HEK293 (cell line): Measurements from ENCODE around the gene MAP3K4.

ENCODE experiments used
- CTCF ChIA-PET: fragments of 350-600 bp; formaldehyde crosslinking; extraction: SDS; loops from one replicate; lab custom pipeline; 2021; ENCODE audit warnings: antibody characterized with exemption; lab: Yijun Ruan, JAX
- POLR2A ChIA-PET: fragments of 300-600 bp; formaldehyde crosslinking; extraction: SDS; loops from one replicate; lab custom pipeline; 2020; ENCODE audit warnings: antibody characterized with exemption, inconsistent platforms; lab: Yijun Ruan, JAX
- H3K27ac ChIP-seq: fragments of 200-500 bp; sonication (Bioruptor generic); 2 replicates; pipeline ENCODE4 v1.5.1; 2014; ENCODE audit warnings: low read depth, low read length, control low read depth, inconsistent platforms; ENCODE audit errors: extremely low read depth
- H3K36me3 ChIP-seq, 2 experiments: fragments of 200-500 bp in 1 of 2; sonication (Bioruptor generic) in 1 of 2; 1 replicate in 1 of 2; 2 replicates in 1 of 2; pipeline ENCODE4 v1.5.1; 2014 to 2017; ENCODE audit warnings: inconsistent platforms in 2 of 2, low read length in 2 of 2; ENCODE audit not compliant: control insufficient read depth in 2 of 2, insufficient read depth in 1 of 2
- H3K4me1 ChIP-seq: fragments of 200-500 bp; sonication (Bioruptor generic); 2 replicates; pipeline ENCODE4 v1.5.1; 2014; ENCODE audit warnings: mild to moderate bottlenecking, low read length, inconsistent platforms; ENCODE audit not compliant: control insufficient read depth, insufficient read depth
- H3K4me3 ChIP-seq: 2 replicates; pipeline ENCODE4 v1.5.1; 2011; ENCODE audit warnings: low read depth, mild to moderate bottlenecking, control low read depth, low read length, moderate library complexity
- H3K9me3 ChIP-seq: fragments of 200-500 bp; sonication (Bioruptor generic); 2 replicates; pipeline ENCODE4 v1.5.1; 2014; ENCODE audit warnings: low read depth, low read length, inconsistent platforms; ENCODE audit not compliant: control insufficient read depth, insufficient read depth
- HOXD13 ChIP-seq: sonication (generic); formaldehyde crosslinking; IDR thresholded peaks from 2 replicates; pipeline ENCODE4 v1.8.0; 2022; ENCODE audit warnings: missing genetic modification reagents, borderline replicate concordance
- KLF9 ChIP-seq: fragments of 450-650 bp; formaldehyde crosslinking; IDR thresholded peaks from 2 replicates; pipeline ENCODE4 v1.5.1; 2016; ENCODE audit warnings: missing biosample characterization, missing genetic modification characterization, low read depth
- OVOL3 ChIP-seq: fragments of 450-650 bp; formaldehyde crosslinking; IDR thresholded peaks from 2 replicates; pipeline ENCODE4 v1.5.1; 2016; ENCODE audit warnings: missing biosample characterization, missing genetic modification characterization
- REST ChIP-seq: fragments of 450-650 bp; formaldehyde crosslinking; IDR thresholded peaks from 2 replicates; pipeline ENCODE4 v1.5.1; 2016; ENCODE audit warnings: missing biosample characterization, missing genetic modification characterization
- ZBTB44 ChIP-seq: fragments of 450-650 bp; IDR thresholded peaks from 2 replicates; pipeline ENCODE4 v1.5.1; 2018; ENCODE audit warnings: missing biosample characterization, mild to moderate bottlenecking, missing genetic modification characterization
- ZBTB48 ChIP-seq: fragments of 450-650 bp; formaldehyde crosslinking; IDR thresholded peaks from 2 replicates; pipeline ENCODE4 v1.5.1; 2016; ENCODE audit warnings: missing biosample characterization, missing genetic modification characterization
- ZNF155 ChIP-seq: fragments of 450-650 bp; formaldehyde crosslinking; IDR thresholded peaks from 2 replicates; pipeline ENCODE4 v1.5.1; 2016; ENCODE audit warnings: missing biosample characterization, missing genetic modification characterization
- ZNF169 ChIP-seq: fragments of 450-650 bp; formaldehyde crosslinking; IDR thresholded peaks from 2 replicates; pipeline ENCODE4 v1.5.1; 2016; ENCODE audit warnings: missing biosample characterization, missing genetic modification characterization
- ZNF202 ChIP-seq: fragments of 450-650 bp; formaldehyde crosslinking; IDR thresholded peaks from 2 replicates; pipeline ENCODE4 v1.5.1; 2016; ENCODE audit warnings: missing biosample characterization, missing genetic modification characterization, borderline replicate concordance
- ZNF274 ChIP-seq, 2 experiments: fragments of 200-500 bp in 1 of 2; fragments of 450-650 bp in 1 of 2; sonication (Bioruptor generic) in 1 of 2; formaldehyde crosslinking in 1 of 2; IDR thresholded peaks; 2 replicates each; pipeline versions ENCODE4 v1.5.1 to v1.6.1; 2014 to 2016; ENCODE audit warnings: borderline replicate concordance in 1 of 2, inconsistent platforms in 1 of 2, low read length in 1 of 2, missing biosample characterization in 1 of 2, missing genetic modification characterization in 1 of 2
- ZNF416 ChIP-seq: fragments of 450-650 bp; formaldehyde crosslinking; IDR thresholded peaks from 2 replicates; pipeline ENCODE4 v1.5.1; 2016; ENCODE audit warnings: missing biosample characterization, missing genetic modification characterization
- ZNF513 ChIP-seq: fragments of 450-650 bp; IDR thresholded peaks from 2 replicates; pipeline ENCODE4 v1.5.1; 2018; ENCODE audit warnings: missing biosample characterization, missing genetic modification characterization
- ZNF544 ChIP-seq: fragments of 450-650 bp; formaldehyde crosslinking; IDR thresholded peaks from 2 replicates; pipeline ENCODE4 v1.5.0; 2017; ENCODE audit warnings: missing biosample characterization, missing genetic modification characterization
- ZNF626 ChIP-seq: fragments of 450-650 bp; sonication (Bioruptor Pico); formaldehyde crosslinking; IDR thresholded peaks from 2 replicates; pipeline ENCODE4 v1.5.1; 2018; ENCODE audit warnings: missing biosample characterization, missing genetic modification characterization, inconsistent platforms
- ZNF701 ChIP-seq: fragments of 450-650 bp; formaldehyde crosslinking; IDR thresholded peaks from 2 replicates; pipeline ENCODE4 v1.5.1; 2016; ENCODE audit warnings: missing biosample characterization, missing genetic modification characterization
- ZNF768 ChIP-seq: fragments of 450-650 bp; formaldehyde crosslinking; IDR thresholded peaks from 2 replicates; pipeline ENCODE4 v1.5.1; 2018; ENCODE audit warnings: missing biosample characterization, mild to moderate bottlenecking, missing genetic modification characterization
- ZNF830 ChIP-seq: fragments of 450-650 bp; IDR thresholded peaks from 2 replicates; pipeline ENCODE4 v1.5.0; 2018; ENCODE audit warnings: missing biosample characterization, missing genetic modification characterization, low read depth, mild to moderate bottlenecking, moderate library complexity
- TF ChIP-seq, protein P1 (sequence below): fragments of 450-650 bp; formaldehyde crosslinking; IDR thresholded peaks from 2 replicates; pipeline ENCODE4 v1.5.1; 2016; ENCODE audit warnings: missing biosample characterization, missing genetic modification characterization

The MAP3K4 gene

DNA sequence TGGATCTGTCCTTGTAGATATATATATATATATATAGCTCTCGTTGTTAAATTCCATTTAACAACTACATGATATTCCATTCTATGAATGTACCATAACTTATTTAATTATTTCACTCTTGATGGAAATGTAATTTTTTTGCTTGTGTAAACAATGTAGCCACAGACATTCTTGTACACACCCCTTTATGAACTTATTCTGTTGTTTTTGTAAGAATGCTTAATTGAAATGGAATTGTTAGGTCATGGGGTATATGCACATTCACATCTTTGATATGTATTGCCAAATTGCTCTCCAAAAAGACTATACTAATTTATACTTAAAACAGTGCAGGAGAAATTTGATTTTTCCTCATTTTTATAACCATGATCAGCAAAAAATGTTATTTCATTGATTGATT, 67.2 kb downstream of the MAP3K4 start:
- H3K4me3 ChIP-seq = no peak overlapping the region
- no peaks in the 10 kb centered on the region for H3K9me3 ChIP-seq
- H3K27ac ChIP-seq = no peak overlapping the region
- POLR2A ChIA-PET = no interaction called here
- H3K4me1 ChIP-seq = no peaks in the 10 kb centered on the region
- no peak for TF ChIP-seq ZNF768 (tag by site-specific recombination)
- TF ChIP-seq ZNF701 (tag by site-specific recombination) = no peak
- CTCF ChIA-PET = interaction anchor here (0.6 to 1.4 kb wide), 2 partner anchors 164 to 312 kb away, joined by 4 read pairs; no protein-coding TSS in a partner anchor
- H3K36me3 ChIP-seq = no peaks in the 10 kb centered on the region

DNA sequence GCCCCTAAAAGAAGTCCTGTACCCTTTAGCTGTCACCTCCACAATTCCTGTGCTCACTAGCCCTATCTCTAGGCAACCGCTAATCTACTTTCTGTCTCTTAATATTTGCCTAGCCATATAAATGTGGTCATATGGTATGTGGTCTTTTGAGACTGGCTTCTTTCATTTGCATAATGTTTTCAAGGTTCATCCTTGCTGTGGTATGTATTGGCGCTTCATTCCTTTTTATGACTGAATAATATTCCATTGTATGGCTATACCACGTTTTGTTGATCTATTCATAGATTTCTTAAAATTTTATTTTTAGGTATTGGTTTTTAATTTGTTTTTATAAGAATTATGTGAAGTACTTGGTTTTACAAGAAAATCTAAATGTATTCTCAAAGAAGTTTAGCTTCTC, 70.0 kb downstream of the MAP3K4 start:
- H3K36me3 ChIP-seq = no peaks in the 10 kb centered on the region
- no peaks in the 10 kb centered on the region for H3K9me3 ChIP-seq
- H3K4me1 ChIP-seq = no peaks in the 10 kb centered on the region
- no peak overlapping the region for H3K27ac ChIP-seq
- ChIA-PET CTCF (interaction anchor here (0.6 to 0.7 kb wide), 2 partner anchors 8 to 1848 kb away, joined by 3 to 5 read pairs; no protein-coding TSS in a partner anchor), POLR2A (no interaction called here)
- TF ChIP-seq ZBTB48 (tag by site-specific recombination) = no peak
- no peak for TF ChIP-seq KLF9 (tag by site-specific recombination)
- no peak for TF ChIP-seq ZBTB44
- no peak for TF ChIP-seq ZNF416 (tag by site-specific recombination)
- TF ChIP-seq ZNF830 = no peak
- TF ChIP-seq HOXD13 (CRISPR knock-in tag) = no peak
- no peak for TF ChIP-seq ZNF544 (tag by site-specific recombination)
- TF ChIP-seq ZNF202 = no peak
- no peak for TF ChIP-seq ZNF155 (tag by site-specific recombination)
- no peak overlapping the region for H3K4me3 ChIP-seq

- Histone ChIP-seq H3K4me1 (peaks cover 13% of the 10 kb centered on the region; the same call in 1 of the 2 replicates), H3K27ac (no peak overlapping the region), H3K36me3 (no peaks in the 10 kb centered on the region), H3K9me3 (no peaks in the 10 kb centered on the region), H3K4me3 (no peak overlapping the region)
- TF ChIP-seq REST (no peak), ZNF169 (tag by site-specific recombination) (no peak), ZNF274 (IDR thresholded peaks at IDR 0.05; ENCODE audit: low read length) (no peak), ZNF274 (tag by site-specific recombination; IDR thresholded peaks at IDR 0.05; ENCODE audit: borderline replicate concordance) (no peak), ZNF626 (no peak), ZNF513 (tag by site-specific recombination) (no peak), OVOL3 (tag by site-specific recombination) (no peak)
- TF ChIP-seq, protein P1, sequence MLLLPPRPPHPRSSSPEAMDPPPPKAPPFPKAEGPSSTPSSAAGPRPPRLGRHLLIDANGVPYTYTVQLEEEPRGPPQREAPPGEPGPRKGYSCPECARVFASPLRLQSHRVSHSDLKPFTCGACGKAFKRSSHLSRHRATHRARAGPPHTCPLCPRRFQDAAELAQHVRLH (tag by site-specific recombination) = no peak
- ChIA-PET CTCF (no interaction called here), POLR2A (no interaction called here)
Observed at GRCh38 chr6:161064915-161065314, 73.3 kb downstream of the MAP3K4 start.
